Measurements from ENCODE around the gene POLE.

Gene POLE

DNA sequence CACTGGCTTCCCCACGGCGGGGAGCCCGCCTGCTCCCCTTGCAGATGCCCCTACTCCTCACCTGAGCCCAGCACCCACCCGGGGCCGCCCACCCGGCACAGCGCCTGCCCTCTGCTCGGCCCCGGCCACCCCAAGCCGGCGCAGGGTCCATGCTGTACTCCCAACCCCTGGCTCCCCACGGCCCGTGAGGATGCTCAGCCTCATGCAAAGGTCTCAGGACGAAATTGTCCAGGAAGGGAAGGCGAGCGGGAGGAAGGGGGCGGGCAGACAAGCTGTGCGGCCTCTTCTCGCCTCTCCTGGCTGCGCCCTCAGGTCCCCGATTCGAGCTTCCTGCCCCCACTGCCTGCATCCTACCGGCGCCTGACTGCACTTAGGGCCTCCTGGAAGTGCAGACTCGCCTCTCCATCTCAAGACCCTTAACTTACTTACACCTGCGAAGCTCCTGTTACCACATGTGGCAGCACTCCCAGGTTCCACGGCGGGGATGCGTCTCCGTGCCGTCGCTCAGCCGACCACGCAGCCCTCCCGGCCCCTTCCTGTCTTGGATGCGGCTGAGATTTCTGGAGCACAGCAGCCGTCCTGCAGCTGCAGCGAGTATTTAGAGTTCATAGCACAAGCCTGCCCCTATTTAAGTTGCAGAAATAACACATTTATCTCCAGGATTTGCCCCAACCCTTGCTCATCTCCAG, 94.7 kb downstream of the POLE start:
- no peak for DNase-seq

DNA sequence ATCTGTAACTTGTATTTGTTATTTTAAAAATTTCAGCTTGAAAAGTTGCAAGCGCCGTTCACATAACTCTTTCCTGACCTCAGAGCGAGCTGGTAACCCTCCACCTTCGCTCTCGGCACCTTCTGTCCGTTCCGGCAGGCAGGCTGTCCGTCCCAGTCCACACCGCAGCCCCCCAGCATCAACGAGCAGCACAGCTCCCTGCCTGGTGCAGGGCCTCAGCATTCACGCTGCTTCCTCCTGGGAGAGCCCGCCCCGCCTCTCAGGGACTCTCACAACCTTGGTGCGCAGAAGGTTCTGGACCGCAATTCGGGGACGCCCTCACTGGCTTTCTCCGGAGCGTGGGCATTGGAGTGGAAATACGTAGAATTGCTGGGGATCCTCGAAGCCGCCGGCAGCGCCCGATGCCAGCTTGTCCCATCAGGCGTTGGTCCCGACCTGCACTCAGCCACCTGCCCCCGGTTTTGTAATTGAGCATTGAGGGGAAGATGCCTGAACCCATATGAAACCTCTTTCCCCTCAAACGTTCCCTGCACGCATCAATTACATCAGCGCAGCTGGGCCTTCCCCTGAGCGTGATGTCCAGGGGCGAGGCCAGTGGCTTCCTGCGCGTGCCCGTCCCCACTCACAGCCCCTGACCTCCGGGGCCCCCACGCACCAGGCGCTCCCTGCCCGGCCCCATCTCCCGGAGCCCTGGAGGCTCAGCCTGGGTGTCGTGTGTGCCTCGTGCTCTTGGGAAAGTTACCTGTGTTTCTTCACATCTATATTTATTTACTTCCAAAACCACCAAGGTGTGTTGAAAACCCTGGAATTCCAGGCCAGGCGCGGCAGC, 95.8 kb downstream of the POLE start:
- no peak for DNase-seq

DNA sequence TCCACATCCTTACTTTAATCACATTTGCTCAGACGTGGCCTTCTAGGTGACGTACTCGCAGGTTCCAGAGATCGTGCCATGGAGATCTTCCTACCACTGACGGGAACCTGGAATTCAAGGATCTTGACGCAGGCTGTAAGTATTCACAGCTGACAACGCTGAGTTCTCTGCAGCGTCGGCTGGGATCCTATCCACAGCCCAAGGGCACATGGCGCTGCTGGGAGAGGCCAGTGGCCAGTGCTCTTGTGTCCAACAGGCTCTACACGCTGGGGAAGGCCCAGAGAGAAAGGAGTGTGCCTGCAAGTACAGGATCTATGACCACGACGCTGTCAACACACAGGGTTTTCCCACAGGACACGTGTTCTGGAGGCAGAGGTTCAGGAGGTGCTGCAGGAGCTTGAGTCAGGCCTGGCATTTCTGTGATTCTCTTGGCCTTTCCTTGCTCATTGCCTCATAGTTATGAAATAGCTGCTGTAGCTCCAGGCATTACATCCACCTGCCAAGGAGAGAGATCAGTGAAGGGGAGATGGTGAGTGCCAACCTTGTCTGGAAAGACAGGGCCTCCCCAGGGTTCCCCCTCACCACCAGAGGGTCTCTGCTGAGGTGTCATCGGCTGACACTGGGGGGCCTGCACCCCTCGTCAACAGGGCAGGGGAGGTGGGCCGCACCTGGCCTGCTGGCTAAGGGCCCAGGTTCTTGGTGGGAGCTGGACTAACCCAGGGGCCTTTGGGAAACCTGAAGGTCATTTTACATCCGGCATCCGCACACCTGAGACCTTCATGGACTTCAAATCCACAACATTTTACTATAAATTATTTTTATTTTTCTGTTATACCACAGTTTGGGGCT, 98.1 kb downstream of the POLE start:
- no peak for DNase-seq

DNA sequence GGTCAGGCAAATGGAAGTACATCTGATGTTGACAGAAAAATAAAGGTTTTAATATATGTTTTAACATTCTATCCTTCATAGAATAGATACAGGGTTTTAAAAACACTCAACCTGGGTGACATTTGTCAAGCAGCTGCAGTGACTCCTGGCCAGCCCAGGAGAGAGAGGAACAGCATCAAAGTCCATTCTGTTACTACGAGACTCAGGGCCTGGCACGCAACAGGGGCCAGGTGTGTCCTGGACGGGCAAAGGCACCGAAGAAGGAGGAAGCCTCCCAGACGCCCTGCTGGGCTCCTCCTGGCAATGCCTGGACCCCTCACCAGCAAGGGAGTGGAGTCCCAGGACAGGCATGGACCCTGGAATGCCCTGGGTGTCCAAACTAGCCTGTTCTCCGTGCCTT, 98.8 kb downstream of the POLE start:
- no peak for DNase-seq

DNA sequence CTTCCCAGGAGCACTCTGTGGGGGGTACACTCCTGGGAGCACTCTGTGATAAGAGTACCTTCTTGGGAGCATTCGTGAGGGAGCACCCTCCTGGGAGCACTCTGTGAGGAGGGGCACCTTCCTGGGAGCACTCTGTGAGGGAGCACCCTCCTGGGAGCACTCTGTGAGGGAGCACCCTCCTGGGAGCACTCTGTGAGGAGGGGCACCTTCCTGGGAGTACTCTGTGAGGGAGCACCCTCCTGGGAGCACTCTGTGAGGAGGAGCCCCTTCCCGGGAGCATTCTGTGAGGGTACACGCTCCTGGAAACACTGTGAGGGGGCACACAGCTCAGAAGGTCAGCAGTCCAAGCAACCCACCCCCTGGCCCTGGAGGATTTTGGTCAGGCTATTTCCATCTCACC, 99.4 kb downstream of the POLE start:
- no peak for DNase-seq

DNA sequence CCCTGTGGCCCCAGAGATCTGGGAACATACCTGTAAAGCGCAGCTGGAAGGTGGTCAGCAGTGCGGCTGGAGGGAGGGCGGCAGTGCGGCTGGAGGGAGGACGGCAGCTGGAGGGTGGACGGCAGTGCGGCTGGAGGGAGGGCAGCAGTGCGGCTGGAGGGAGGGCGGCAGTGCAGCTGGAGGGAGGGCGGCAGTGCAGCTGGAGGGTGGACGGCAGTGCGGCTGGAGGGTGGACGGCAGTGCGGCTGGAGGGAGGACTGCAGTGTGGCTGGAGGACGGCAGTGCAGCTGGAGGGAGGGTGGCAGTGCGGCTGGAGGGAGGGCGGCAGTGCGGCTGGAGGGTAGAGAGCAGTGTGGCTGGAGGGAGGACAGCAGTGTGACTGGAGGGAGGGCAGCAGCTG, 100.2 kb downstream of the POLE start:
- DNase-seq, result no peak

DNA sequence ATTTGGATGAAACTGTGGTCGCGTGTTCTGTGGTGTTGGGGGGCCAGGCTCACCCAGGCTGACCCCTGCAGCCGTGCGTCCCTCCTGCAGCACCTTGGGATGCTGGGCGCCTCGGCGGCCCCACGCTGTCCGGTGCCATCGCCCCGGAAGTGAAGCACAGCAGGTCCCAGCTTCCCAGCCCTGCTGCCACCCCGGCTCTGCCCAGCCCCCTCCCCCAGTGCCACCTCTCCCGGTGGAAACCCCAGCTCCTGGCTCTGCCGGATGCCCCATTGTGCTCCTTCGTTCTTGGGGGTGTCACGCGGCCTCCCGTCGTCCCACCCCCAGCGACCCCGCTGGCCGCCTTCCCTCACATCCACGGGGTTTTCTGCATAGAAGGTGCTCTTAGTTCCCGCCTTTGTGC, 102.0 kb downstream of the POLE start:
- DNase-seq, result no peak

DNA sequence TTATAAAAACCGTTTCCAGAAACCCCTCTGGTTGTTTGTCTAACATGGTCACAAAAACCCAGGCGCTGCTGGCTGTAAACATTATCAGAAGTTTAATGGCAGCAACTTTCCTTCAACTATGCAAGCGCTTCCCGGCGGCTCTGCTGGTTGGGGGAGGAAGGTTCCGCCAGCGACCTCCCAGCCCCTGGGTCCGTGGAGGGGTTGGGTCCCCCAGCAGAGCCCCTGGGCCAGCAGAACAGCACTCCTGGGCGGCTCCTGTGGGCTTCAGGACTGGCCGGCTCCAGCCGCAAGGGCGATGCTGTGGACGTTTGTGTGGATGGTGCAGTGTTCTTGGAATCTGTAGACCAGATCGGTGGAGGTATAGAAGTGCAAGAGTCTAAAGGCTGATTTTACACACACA, 102.7 kb downstream of the POLE start:
- DNase-seq, result no peak

DNA sequence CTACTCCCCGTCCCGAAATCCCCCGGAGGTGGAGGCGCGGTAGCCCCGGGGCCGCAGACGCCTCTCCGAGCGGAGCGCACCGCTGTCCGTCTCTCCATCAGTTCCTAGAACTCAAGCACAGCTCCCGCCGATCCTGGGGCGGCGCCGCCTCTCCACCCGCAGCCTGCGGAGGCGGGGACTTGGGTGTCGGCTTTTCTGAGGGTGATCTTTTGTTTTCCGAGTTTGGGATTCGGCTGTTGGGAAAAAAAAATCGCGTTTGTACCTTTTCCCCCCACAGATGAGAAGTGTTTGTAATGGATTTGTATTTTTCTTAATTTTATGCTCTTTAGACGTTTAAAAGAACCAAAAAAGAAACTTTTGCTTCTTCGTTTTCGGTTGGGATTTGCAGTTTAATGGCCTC, 103.4 kb downstream of the POLE start:
- DNase-seq, result no peak

DNA sequence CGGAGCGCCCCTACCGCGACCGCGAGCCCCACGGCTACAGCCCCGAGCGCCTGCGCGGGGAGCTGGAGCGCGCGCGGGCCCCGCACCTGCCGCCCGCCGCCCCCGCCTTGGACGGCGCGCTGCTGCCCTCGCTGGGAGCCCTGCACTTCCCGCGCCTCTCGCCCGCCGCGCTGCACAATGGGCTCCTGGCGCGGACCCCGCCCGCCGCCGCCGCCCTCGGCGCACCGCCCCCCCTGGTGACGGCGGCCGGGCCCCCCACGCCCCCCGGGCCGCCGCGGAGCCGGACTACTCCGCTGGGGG, 103.8 kb downstream of the POLE start:
- no peak for DNase-seq

DNA sequence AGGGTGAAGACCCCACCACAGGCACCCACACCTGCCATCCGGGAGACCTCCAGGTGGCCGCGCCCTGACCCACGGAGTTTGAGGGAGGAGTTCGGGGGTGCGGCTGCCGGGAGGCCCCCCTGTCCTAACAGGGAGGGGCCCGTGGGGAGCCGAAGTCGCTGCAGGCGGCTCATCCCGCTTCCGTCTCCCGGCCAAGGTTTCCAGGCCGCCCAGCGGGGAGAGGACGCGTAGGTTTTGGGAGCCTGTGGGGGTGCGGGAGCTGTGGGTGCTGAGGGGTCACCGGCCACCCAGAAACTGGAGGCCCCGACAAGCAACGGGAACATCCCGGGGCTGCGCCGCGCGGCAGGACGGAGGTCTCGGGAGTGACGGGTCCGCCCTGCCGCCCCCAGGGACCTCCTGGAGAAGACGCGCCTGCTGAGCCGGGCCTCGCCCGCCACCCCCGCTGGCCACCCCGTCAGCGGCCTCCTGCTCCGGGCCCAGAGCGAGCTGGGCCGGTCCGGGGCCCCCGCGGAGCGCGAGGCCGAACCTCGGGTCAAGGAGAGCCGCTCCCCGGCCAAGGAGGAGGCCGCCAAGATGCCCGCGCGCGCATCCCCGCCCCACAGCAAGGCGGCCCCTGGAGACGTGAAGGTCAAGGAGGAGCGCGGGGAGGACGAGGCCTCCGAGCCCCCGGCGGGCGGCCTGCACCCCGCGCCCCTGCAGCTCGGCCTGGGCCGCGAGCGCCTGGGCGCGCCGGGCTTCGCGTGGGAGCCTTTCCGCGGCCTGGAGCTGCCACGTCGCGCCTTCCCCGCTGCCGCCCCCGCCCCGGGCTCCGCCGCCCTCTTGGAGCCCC, 104.3 kb downstream of the POLE start:
- no peak for DNase-seq

DNA sequence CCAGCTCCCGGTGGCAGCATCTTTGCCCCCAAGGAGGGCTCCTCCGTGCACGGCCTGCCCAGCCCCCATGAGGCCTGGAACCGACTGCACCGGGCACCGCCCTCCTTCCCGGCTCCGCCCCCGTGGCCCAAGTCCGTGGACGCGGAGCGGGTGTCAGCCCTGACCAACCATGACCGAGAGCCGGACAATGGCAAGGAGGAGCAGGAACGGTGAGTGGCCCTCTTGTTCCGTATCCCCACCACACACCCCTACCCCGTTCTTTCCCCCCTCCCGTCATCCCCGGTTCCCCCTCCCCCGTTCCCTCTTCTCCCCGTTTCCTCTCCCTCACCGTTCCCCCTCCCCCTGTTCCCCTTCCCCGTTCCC, 105.1 kb downstream of the POLE start:
- no peak for DNase-seq

DNA sequence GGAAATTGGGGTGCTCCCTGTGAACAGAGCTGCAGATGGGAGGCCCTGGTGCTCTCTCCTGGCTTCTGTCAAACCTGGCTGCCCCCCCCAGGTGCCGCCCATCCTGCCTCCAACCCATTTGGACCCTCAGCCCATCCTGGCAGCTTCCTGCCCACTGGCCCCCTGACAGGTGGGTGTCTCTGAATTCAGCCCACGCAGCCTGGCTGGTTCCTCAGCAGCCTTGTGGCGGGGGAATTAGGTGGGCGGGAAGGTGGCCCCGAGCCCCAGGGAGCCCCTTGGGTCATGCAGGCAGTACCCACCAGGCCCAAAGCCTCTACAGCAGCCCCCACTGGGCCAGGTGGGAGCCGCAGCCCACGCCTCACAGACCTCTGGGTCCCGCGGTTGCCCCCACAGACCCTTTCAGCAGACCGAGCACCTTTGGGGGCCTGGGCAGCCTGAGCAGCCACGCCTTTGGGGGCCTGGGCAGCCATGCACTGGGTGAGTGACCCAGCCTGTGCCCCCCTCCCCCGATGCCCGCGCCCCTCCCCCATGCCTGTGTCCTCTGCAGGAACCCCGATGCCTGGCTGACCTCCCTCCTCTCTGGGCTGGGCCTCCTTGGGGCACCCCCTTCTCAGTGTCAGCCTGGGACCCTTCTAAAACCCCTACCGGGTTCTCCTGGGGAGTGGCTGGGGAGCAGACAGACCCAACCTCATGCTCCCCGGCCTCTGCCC, 105.6 kb downstream of the POLE start:
- no peak for DNase-seq

DNA sequence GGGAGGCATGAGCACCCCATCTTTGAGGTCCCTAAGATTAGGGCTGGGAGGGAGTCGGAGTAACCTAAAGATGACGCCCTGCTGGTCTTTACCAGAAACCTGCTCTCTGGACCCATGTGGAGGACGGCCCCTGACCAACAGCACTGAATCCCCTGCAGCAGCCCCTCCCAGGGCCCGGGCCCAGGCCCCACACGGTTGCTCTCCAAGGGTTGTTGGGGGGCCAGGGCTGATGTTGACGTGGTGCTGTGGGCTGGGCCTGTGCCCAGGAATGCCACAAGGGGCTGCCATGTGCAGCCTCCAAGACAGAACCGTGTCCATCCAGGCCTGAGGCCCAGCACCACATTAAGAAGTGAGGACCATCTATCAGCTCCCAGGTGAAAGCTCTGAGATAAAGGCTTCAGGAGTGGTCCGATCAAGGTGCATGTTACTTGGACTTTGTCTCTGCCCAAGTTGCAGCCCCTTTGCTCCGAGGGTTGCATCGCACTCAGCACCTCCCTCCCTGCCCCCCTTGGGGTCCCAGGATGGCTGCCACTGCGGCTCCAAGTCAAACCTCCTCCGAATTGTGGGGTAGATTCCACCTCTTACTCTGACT, 106.3 kb downstream of the POLE start:
- DNase-seq, result no peak

DNA sequence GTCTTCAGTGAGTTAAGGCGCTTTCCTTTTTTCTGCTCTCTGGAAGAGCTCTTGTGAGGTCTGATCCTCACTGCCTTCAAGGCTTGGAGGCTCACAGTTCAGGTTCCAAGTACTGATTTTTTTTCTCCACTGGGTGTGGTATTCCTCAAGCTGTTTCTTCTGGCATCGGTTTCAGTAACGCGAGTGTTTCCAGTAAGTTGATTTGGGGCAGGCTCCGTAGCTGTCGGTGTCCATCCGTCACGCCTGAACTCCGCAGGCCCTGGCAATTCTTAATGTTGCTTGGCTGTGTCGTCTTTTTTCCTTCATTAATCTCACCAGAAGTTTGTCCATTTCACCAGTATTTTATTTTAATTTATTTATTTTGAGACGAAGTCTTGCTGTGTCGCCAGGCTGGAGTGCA, 107.4 kb downstream of the POLE start:
- no peak for DNase-seq

DNA sequence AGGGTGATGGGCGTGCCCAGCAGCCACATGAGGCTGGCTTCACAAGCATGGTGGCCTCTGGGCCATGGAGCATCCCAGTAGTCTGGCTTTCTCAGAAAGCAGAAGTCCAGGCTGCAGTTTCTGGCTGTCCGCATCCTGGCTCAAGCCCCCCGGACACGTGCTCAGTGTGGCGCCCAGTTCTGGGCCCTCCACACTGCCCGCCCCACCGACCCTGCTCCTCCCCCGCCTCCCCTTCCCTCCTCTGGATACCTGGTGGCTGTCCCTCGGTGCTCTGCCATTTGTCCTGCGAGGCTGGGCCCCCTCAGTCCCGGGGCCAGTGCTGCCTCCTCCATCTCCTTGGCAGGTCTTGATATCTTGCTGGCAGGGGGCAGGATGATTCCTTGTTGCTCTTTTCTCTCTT, 108.3 kb downstream of the POLE start:
- no peak for DNase-seq

DNA sequence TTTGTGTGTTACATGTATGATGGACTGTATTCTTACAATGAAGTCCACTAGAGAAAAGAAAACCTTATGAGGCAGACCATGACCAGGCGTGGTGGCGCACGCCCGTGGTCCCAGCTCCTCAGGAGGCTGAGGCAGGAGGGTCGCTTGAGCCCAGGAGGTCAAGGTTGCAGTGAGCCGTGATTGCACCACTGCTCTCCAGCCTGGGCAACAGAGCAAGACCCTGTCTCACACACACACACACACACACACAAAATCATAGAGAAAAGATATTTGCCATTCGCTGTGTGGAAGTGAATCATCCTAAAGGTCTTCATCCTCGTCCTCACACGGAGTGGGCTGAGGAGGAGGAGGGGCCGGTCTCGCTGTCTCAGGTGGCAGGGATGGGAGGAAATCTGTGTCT, 109.0 kb downstream of the POLE start:
- no peak for DNase-seq

DNA sequence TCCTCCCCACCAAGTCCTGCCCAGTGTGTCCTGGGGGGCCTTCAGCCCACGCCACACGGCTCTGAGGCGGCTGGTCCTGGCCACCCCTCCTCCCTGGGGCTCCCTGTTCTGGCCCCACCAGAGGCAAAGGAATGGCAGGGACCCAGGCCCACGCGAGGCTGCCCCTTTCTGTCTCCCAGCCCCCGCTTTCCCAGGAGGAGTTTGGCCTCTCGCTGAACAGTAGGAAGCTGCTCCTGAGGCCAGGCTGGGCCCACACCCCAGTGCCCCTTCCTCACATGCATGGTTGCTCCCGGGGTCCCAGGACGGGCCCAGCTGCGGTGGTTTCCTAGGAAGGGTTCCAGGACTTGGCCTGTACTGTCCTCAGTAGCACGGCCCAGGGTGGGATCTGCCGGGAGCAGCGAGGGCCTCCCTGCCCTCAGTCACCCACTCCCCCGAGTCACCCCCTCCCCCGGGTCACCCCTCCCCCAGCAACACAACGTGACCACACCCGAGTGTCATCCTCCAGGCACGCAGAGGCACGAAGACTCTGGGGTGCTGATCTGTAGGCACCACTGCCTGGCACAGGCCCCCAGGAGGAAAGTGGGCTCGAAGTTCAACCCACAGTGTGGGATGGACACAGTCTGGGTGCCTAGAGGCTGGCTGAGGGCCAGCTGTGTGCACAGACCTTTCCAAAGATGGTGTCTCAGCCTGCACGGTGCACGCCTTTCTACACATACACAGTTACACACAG, 109.8 kb downstream of the POLE start:
- no peak for DNase-seq

DNA sequence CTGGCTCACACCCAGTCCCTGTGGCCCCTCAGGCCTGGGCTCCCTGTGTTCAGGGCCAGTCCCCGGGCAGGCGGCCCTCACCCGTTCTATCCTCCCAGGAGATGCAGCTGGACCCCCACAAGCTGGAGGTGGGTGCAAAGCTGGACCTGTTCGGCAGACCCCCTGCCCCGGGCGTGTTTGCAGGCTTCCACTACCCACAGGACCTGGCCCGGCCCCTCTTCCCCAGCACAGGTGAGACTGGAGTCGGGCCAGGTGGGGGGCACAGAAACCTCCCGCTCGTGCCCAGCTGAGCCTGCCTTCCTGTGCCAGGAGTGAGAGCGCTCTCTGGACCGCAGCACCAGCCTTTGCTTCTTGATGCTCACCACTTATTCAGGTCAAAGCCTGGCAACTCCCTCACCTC, 110.4 kb downstream of the POLE start:
- no peak for DNase-seq

DNA sequence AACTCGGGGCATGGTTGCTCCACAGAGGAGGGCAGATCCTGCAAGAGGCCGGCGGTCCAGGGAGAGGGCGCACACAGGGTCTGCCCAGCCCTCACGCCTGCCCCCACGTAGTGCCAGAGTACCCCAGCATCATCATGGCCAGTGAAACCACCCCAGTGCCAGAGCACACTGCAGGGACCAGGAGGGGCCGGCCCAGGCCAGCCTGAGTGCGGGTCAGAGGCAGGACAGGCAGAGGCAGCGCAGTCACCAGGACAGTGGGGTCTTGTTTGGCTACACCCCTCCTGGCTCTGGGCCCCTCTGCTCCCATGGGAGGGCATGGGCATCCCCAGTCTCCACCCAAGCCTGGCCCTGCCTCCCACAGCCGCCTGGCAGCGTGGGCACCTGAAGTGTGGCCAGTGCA, 111.5 kb downstream of the POLE start:
- no peak for DNase-seq

DNA sequence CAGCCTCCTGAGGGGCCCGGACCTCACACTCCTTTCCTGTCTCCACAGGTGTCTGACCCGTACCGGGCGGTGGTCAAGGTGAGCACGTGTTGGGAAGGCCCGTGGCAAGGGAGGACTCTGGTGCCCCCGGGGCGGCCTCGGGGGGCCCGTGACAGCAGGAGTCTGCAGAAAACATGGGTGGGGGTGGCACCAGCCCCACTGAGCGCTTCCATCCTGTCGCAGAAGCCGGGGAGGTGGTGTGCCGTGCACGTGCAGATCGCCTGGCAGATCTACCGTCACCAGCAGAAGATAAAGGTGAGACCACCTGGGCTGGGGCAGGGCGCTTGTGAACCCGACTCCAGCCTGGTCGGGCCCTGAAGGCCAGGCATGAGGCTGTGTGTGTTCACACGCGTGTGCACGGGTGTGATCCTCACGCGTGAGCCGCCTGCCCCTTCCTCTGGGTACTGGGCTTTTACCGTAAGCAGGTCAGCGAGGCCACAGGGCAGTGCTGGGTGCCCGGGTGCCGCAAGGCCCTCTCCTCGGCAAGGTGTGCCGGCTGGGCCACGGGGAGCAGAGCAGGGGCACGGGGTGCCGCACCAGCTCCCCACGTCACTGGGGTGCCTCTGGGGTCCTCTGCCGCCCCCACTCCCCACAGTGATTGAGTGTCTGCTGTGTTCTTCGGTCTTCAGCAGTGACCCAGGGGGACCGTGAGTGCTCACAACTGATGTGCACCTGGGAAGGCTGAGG, 112.7 kb downstream of the POLE start:
- DNase-seq, result no peak
